RWPE2 (cell line): ENCODE data around the gene PLOD2.

Experiments
- ATAC-seq: fragments of 200-7000 bp; cut with Tn5 transposase; 3 replicates; pipeline ENCODE4 v1.9.1; 2021; ENCODE audit warnings: low read depth
- DNase-seq: peaks from one replicate; pipeline ENCODE4 v3.0.0-alpha.2; 2020; ENCODE audit warnings: low spot score
- H3K27ac ChIP-seq: fragments of 450-650 bp; 2 replicates; pipeline ENCODE4 v1.5.1; 2017; ENCODE audit warnings: mild to moderate bottlenecking; ENCODE audit not compliant: poor library complexity, severe bottlenecking
- H3K27me3 ChIP-seq: fragments of 250-450 bp; sonication (Bioruptor Pico); 2 replicates; pipeline ENCODE4 v1.5.1; 2021; ENCODE audit warnings: mild to moderate bottlenecking, moderate library complexity; ENCODE audit not compliant: insufficient read depth, poor library complexity, severe bottlenecking
- H3K36me3 ChIP-seq: fragments of 250-450 bp; sonication (Bioruptor Pico); 2 replicates; pipeline ENCODE4 v1.5.1; 2020; ENCODE audit warnings: low read depth, mild to moderate bottlenecking, moderate library complexity
- H3K4me1 ChIP-seq: fragments of 250-450 bp; sonication (Bioruptor Pico); 2 replicates; pipeline ENCODE4 v1.5.1; 2021; ENCODE audit warnings: mild to moderate bottlenecking, moderate library complexity; ENCODE audit not compliant: insufficient read depth, poor library complexity, severe bottlenecking
- H3K4me3 ChIP-seq: fragments of 250-450 bp; sonication (Bioruptor Pico); 2 replicates; pipeline ENCODE4 v1.5.1; 2021; ENCODE audit warnings: mild to moderate bottlenecking, moderate library complexity; ENCODE audit not compliant: severe bottlenecking
- H3K9me3 ChIP-seq: fragments of 250-450 bp; sonication (Bioruptor Pico); 2 replicates; pipeline ENCODE4 v1.5.1; 2021; ENCODE audit warnings: mild to moderate bottlenecking, moderate library complexity; ENCODE audit not compliant: severe bottlenecking
- CTCF ChIP-seq: fragments of 450-650 bp; IDR thresholded peaks from one replicate; pipeline ENCODE4 v1.5.1; 2017; ENCODE audit warnings: mild to moderate bottlenecking, moderate library complexity; ENCODE audit not compliant: poor library complexity, severe bottlenecking

PLOD2 gene

GRCh38 chr3:146189519-146190173 is 28.7 kb upstream of the PLOD2 start:
- H3K36me3 ChIP-seq: no peaks in the 10 kb centered on the region
- DNase-seq: no peak
- peaks cover 9% of the 10 kb centered on the region for H3K4me1 ChIP-seq
- H3K9me3 ChIP-seq: no peaks in the 10 kb centered on the region
- no peaks in the 10 kb centered on the region for H3K27me3 ChIP-seq
- peak; percentile 75 for ATAC-seq
- TF ChIP-seq CTCF: peak; percentile 92
- no peak overlapping the region for H3K27ac ChIP-seq
- no peak overlapping the region for H3K4me3 ChIP-seq

GRCh38 chr3:146187334-146187950 is 26.5 kb upstream of the PLOD2 start:
- no peak for DNase-seq
- no peak for ATAC-seq
- peaks cover 16% of the 10 kb centered on the region for H3K4me1 ChIP-seq

GRCh38 chr3:146184241-146185015 is 23.4 kb upstream of the PLOD2 start:
- no peak overlapping the region for H3K4me3 ChIP-seq
- no peaks in the 10 kb centered on the region for H3K27me3 ChIP-seq
- DNase-seq (no peak), ATAC-seq (peak; percentile 85)
- no peaks in the 10 kb centered on the region for H3K36me3 ChIP-seq
- H3K4me1 ChIP-seq: peaks cover 16% of the 10 kb centered on the region
- no peak for TF ChIP-seq CTCF
- peak overlapping the region; percentile 51 for H3K27ac ChIP-seq
- no peaks in the 10 kb centered on the region for H3K9me3 ChIP-seq

More at GRCh38 chr3:146187334-146187950, 26.5 kb upstream of the PLOD2 start:
- no peaks in the 10 kb centered on the region for H3K36me3 ChIP-seq
- H3K27me3 ChIP-seq: no peaks in the 10 kb centered on the region
- H3K4me3 ChIP-seq: no peak overlapping the region
- peak; percentile 90 for TF ChIP-seq CTCF
- no peak overlapping the region for H3K27ac ChIP-seq
- H3K9me3 ChIP-seq: no peaks in the 10 kb centered on the region

GRCh38 chr3:146181216-146181615 is 20.2 kb upstream of the PLOD2 start:
- no peak for DNase-seq
- no peak for TF ChIP-seq CTCF
- Histone ChIP-seq H3K4me1 (peaks cover 23% of the 10 kb centered on the region), H3K27ac (no peak overlapping the region), H3K4me3 (no peak overlapping the region), H3K27me3 (no peaks in the 10 kb centered on the region), H3K9me3 (no peaks in the 10 kb centered on the region), H3K36me3 (no peaks in the 10 kb centered on the region)
- no peak for ATAC-seq
